ENCODE data around the gene GLI3.
"Not testable (repeated sequence)": the region's sequence is repeated elsewhere in the genome, so short reads cannot be mapped to it uniquely, and the experiment has no call there.

Gene GLI3

GRCh38 chr7:42210779-42211178 is 26.2 kb downstream of the GLI3 start:
- in situ Hi-C loops (cut with HindIII; ENCODE audit: low pct_ligation_motif_present, low sequenced_read_pairs): no loop called here
- Histone ChIP-seq H3K36me3 (replicated peaks) (no peaks in the 10 kb centered on the region), H3K27me3 (replicated peaks) (no peaks in the 10 kb centered on the region), H3K27ac (no peak overlapping the region), H3K4me3 (ENCODE audit: low read depth, low read length) (no peak overlapping the region)
- DNase-seq: no peak
- TF ChIP-seq CTCF (IDR thresholded peaks at IDR 0.05; ENCODE audit: low read depth, low read length, missing control alignments): no peak

- H3K27me3 ChIP-seq (replicated peaks): no peaks in the 10 kb centered on the region
- no peak for DNase-seq
- in situ Hi-C loops (cut with HindIII; ENCODE audit: low pct_ligation_motif_present, low sequenced_read_pairs): no loop called here
- H3K27ac ChIP-seq: no peak overlapping the region
- no peaks in the 10 kb centered on the region for H3K36me3 ChIP-seq (replicated peaks)
- no peak overlapping the region for H3K4me3 ChIP-seq (ENCODE audit: low read depth, low read length)
- TF ChIP-seq CTCF (IDR thresholded peaks at IDR 0.05; ENCODE audit: low read depth, low read length, missing control alignments): no peak
Measured at GRCh38 chr7:42210333-42210732, 26.7 kb downstream of the GLI3 start.

- in situ Hi-C loops (cut with HindIII; ENCODE audit: low pct_ligation_motif_present, low sequenced_read_pairs); DNase-seq; H3K4me3 ChIP-seq (ENCODE audit: low read depth, low read length); H3K27ac ChIP-seq; H3K36me3 ChIP-seq (replicated peaks); H3K27me3 ChIP-seq (replicated peaks): not testable (repeated sequence)
Measured at GRCh38 chr7:42209085-42209484, 27.9 kb downstream of the GLI3 start.

GRCh38 chr7:42208572-42208971 is 28.4 kb downstream of the GLI3 start:
- no peak for TF ChIP-seq CTCF (IDR thresholded peaks at IDR 0.05; ENCODE audit: low read depth, low read length, missing control alignments)
- in situ Hi-C loops (cut with HindIII; ENCODE audit: low pct_ligation_motif_present, low sequenced_read_pairs): no loop called here
- Histone ChIP-seq H3K4me3 (ENCODE audit: low read depth, low read length) (no peak overlapping the region), H3K36me3 (replicated peaks) (no peaks in the 10 kb centered on the region), H3K27me3 (replicated peaks) (no peaks in the 10 kb centered on the region), H3K27ac (no peak overlapping the region)
- DNase-seq: no peak

GRCh38 chr7:42207420-42207819 is 29.6 kb downstream of the GLI3 start:
- Histone ChIP-seq H3K4me3 (ENCODE audit: low read depth, low read length) (no peak overlapping the region), H3K27ac (no peak overlapping the region), H3K27me3 (replicated peaks) (no peaks in the 10 kb centered on the region), H3K36me3 (replicated peaks) (no peaks in the 10 kb centered on the region)
- in situ Hi-C loops (cut with HindIII; ENCODE audit: low pct_ligation_motif_present, low sequenced_read_pairs): no loop called here
- no peak for DNase-seq
- TF ChIP-seq CTCF (IDR thresholded peaks at IDR 0.05; ENCODE audit: low read depth, low read length, missing control alignments): no peak

GRCh38 chr7:42203336-42203735 is 33.7 kb downstream of the GLI3 start:
- no peak for TF ChIP-seq CTCF (IDR thresholded peaks at IDR 0.05; ENCODE audit: low read depth, low read length, missing control alignments)
- Histone ChIP-seq H3K4me3 (ENCODE audit: low read depth, low read length) (no peak overlapping the region), H3K27ac (no peak overlapping the region), H3K36me3 (replicated peaks) (no peaks in the 10 kb centered on the region), H3K27me3 (replicated peaks) (no peaks in the 10 kb centered on the region)
- in situ Hi-C loops (cut with HindIII; ENCODE audit: low pct_ligation_motif_present, low sequenced_read_pairs): no loop called here
- DNase-seq: no peak

Measured in brain microvascular endothelial cell (primary cell).